Measurements from ENCODE around the gene BRPF1.

The BRPF1 gene

DNA sequence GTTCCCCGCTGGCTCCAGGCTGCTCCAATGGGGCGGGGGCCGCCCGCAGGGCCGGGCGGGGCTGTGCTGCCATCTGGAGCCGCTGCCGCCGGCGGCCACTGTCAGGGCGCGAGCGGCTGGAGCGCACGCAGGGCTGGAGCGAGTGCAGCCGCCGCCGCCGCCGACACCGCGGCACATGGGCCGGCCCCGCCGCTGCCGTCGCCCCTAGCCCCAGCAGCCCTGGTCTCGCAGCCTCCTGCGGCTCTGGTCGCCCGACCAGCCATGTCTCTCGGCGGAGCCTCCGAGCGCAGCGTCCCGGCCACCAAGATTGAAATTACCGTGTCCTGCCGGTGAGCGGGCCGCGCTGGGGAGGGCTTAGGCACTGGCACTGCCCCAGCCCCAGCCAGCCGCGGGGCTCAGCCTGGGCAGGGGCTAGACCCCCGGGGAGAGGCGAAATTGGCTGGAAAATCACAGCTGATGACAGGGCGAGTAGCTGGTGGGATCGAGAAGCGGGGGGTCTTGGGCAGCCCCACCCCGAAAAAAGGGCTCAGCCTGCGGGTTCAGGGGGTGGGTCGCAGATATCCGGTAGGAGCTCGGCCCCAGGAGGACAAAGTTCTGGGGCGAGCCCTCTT lies 27.7 kb upstream of the BRPF1 start, which contains the start of gene CPNE9:
Gene CPNE9, plus strand, starts transcription at position 98 of the 611 bp plus-strand sequence. Its CDS starts 164 bp downstream, at position 262.
- DNase-seq = no peak

- DNase-seq = peak in 1 of 2 experiments; percentile 17
Measured at GRCh38 chr3:9704347-9705322, 26.9 kb upstream of the BRPF1 start.

DNA sequence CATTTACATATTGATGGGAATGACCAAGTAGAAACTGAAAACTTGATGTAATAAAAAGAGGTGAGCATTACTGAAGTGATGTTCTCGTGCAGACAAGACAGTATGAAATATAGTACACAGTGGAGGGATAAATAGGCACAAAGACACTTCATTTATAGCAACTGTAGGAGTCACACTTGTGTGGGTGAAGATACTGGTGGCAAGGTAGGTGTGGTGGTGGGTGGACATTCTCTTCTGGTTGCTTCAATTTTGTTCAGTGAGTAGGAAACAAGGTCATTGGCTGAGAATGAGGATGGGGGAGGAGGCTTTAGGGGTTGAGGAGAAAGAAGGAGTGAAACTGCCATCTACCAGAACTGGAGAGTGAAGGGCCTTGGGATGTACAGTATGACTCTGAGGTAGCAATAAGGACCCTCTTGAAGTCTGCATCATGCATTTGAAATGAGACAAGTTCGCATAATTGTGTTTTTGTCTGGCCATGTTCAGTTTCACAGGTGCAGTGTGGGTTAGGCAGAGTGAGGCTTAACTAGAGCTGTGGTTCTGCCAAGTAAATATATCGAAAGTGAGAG lies 21.3 kb upstream of the BRPF1 start:
- no peak for DNase-seq

DNA sequence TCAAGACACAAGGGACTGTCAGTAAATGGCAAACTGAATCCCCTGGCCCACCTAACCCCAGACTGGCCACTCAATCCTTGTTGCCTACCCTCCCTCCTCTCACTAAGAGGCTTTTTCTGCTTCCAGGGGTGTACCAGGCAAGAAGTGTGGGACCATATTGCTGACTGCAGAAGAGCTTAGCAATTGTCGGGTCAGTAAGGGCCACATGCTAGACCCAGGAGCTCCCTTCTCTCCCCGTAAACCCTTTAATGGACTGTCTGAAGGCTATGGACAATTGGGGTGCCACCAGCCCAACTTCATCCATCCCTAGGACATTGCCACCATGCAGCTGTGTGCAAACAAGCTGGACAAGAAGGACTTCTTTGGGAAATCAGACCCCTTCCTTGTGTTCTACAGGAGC lies 19.1 kb upstream of the BRPF1 start:
- DNase-seq = no peak

- no peak for DNase-seq
Measured at GRCh38 chr3:9713142-9713541, 18.4 kb upstream of the BRPF1 start.

- no peak for DNase-seq
Measured at GRCh38 chr3:9715136-9715535, 16.4 kb upstream of the BRPF1 start.

- DNase-seq = peak in 1 of 2 experiments; percentile 34
Measured at GRCh38 chr3:9715764-9716437, 15.6 kb upstream of the BRPF1 start.

DNA sequence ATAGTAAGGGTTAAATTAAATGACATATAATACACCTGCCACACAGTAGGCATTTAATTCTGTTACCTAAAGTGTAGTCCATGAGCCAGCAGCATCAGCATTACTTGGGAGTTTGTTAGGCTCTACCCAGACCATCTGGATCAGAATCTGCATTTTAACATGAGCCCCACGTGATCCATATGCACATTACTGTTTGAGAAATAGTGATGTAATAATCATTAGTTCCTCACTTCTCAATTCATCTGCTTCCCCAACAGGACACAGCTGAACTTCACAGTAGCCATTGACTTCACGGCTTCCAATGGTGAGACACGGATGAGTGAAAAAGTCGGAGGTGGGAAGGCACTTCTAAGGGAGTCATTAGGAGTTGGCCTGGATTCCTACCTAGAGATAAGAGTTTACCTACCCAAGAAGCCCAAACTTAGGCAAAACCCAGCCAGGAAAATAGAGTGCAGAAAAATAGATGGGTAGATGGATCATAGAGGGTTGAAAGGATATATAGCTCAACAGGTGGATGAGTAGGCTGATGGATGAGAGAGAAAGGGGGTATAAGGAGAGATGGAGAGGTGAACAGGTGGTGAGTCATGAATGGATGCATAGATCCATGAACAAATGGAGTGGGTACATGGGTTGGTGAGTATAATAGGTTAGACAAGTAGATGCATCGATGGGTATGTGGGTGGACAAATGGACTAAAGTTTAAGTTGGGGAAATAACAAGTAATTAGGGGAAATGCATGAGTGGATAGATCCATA lies 14.6 kb upstream of the BRPF1 start:
- DNase-seq = no peak

GRCh38 chr3:9717563-9717962 lies 14.0 kb upstream of the BRPF1 start:
- no peak for DNase-seq

DNA sequence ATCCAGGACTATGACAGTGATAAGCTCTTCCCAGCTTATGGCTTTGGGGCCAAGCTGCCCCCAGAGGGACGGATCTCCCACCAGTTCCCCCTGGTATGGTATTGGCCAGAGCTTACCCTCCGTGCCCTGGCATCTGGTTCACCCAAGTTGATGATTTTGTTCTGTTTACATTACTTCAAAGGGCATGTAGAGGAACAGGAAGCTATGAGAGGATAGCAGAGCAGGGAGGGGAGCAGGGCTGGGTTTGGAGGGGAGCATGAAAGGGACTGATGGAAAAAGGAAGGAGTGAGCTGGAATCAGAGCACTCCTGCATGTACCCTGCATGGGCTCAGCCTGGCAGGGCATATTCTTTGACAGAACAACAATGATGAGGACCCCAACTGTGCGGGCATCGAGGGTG lies 13.4 kb upstream of the BRPF1 start:
- DNase-seq = no peak

DNA sequence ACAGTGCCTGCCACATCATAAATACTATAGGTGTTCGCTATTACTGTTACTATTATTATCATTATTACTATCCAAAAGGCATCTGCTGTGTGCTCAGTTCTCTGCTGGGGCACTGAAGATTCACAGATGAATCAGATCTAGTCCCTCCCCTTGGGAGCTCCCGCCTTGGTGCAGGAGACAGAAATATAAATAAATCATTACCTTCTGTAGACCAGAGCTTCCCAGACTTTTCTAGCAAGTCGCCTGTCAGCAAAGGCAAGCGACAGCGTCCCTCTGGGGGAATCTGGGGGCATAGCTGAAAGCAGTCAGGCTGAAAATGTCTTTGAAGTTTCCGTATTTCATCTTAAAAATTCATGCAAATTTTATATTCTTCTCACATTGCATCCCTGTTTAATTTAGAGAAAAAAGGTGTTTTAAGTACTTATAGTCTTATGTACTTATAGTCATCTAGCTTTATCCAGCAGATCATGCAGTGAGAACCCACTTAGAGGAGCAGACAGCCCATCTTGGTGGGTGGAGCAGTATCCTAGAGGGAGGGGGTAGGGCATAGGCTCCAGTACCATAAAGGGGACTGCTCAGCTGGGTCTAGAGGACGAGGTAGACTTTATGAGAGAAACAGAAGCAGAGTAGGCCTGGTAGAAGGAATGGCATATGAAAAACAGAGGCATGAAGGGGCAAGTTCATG lies 10.4 kb upstream of the BRPF1 start:
- no peak for DNase-seq

DNA sequence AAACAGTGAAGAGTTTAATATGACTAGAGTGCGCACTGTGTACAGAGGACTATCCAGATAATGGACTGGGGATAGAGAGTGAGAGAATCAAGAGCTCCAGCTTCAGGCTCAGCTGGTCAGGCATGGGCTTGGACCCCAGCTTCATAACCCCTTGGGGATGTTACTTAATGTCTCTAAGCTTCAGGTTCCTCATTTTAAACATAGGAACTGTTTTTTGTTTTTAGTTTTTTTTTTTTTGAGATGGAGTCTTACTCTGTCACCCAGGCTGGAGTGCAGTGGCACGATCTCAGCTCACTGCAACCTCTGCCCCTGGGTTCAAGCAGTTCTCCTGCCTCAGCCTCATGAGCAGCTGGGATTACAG lies 9.9 kb upstream of the BRPF1 start:
- DNase-seq = no peak

DNA sequence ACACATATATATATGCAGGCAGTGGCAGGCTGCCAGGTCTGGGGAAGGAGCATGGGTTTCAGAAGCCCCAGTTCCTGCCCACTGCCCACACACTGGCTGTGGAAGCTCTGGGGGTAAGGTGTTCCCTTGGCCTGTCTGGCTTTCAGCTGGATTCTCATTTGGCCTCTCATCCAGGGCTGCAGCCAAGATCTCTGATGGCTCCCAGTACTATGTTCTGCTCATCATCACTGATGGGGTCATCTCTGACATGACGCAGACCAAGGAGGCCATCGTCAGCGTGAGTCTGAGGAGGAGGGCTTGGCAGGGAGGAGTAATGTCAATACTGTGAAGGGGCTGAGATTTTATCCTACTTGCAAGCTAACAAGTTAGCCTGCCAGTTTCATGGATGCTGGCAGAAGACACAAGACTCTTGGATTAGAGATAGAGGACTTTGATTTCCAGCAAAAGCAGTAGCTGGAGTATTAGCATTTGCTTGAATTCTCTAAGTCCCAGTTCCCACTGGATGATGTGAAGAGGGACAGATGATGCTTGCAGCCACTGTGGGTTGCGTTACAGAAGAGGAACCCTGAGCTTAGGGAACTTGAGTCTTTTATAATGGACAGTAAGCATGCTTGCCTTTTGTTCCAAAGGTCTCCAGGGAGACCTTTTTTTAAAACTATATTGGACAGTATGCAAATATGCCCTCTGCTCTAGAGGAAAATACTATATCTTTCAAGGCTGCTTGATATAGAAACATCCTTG lies 5.6 kb upstream of the BRPF1 start:
- no peak for DNase-seq

DNA sequence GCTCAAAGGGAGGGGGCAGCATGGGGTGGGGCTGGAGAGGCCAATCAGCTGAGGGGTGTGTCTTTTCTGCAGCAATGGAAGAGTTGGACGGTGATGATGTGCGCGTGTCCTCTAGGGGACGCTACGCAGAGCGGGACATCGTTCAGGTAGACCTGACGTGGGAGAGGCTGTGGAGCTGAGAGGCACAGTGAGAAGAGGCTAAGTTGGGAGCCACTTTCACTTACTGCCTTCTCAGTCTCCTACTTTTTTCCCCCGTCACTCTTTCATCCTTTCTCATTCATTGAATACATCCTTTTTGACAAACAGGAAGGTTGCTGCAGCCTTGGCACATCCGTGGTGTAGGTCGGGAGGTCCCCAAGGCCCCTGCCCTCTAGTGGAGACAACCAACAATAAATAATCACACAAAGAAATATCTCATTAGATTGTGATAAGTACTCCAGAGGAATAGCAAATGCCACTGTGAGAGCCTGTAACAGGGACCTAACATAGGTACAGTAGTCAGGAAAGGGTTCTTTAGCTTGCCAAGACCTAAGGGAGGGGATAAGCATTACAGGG lies 4.4 kb upstream of the BRPF1 start:
- DNase-seq = peak; percentile 27 to 54

DNA sequence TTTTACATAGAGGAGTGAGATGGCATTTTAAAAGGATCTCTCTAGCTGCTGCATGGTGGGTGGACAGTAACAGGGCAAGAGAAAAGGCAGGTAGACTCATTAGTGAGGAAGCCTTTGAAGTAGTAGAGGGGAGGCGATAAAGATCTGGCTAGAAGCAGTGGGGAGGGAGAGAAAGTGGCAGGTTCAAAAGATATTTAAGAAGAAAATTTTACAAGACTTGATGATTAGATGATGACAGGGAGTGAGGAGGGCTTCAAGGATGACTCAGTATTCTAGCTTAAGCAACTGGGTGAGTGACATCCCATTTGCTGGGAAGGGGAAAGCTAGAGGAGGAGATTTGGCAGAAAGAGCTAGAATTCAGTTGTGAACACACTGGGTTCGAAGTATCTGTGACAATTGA lies 3.8 kb upstream of the BRPF1 start:
- no peak for DNase-seq

- no peak for DNase-seq
Measured at GRCh38 chr3:9729419-9729818, 2.1 kb upstream of the BRPF1 start.

- DNase-seq = no peak
Measured at GRCh38 chr3:9730657-9731205, 804 bp upstream of the BRPF1 start.

- DNase-seq = peak in 1 of 2 experiments; percentile 25
Measured at GRCh38 chr3:9732080-9732739, 675 bp downstream of the BRPF1 start.

DNA sequence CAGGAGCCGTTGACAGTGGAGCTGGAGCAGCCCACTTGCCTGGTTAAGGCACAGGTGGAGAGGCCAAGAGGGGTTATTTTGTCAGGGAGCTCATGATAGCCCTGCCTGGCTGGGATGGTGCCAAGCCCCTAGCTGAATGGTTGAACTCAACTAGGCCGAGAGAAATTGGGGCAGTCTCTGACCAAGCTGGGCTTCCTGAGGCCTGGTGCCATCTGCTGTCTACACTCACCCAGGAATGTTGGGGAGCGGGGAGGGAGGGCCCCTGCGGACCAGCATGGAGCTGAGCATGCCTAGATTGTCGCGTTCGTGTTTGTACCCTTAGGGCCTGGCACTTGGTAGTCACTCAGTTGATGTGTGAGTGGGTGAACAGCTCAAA lies 1.2 kb downstream of the BRPF1 start:
- DNase-seq = no peak

GRCh38 chr3:9736831-9737230 lies 5.3 kb downstream of the BRPF1 start:
- DNase-seq = peak in 1 of 2 experiments; percentile 19

Measured in stimulated activated CD4-positive, alpha-beta T cell treated with anti-CD3 and anti-CD28 coated beads, Interleukin-4, amount 100 ng/mL, for 4 hours (primary cell).